Astrocyte of the spinal cord (primary cell): Measurements from ENCODE around the gene TM9SF3.

ENCODE experiments used
- DNase-seq: peaks from one replicate; pipeline ENCODE4 v3.0.0; 2011; ENCODE audit warnings: low read depth, low spot score
- H3K4me3 ChIP-seq: 2 replicates; pipeline ENCODE4 v1.5.1; 2011; ENCODE audit warnings: low read depth, mild to moderate bottlenecking, low read length, moderate library complexity
- in situ Hi-C: cut with HindIII; loops from 2 replicates; pipeline ENCODE4 v1.10.0; 2017; ENCODE audit warnings: low sequenced_read_pairs
- TF ChIP-seq, protein P1 (sequence below): IDR thresholded peaks from 2 replicates; pipeline ENCODE4 v1.5.1; 2012; ENCODE audit warnings: low read depth, mild to moderate bottlenecking, low read length, inconsistent platforms

Gene TM9SF3

DNA sequence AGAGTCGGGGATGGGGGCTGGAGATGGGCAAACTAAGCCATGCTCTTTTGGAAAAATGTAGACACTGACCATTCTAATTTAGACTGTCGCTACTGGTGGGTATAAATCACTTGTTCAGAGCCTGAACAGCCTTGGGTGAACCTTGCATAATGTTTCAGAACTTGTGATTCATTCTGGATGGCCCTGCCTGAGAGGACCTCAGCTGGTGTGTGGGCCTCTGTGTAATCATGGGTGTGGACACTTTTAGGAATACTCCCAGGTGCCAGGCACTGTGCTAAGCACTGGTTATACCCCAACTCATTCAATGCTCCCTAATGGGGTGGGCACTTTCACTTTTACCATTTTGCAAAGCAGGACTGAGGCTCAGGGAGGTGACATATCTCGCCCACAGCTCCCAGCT, 26.8 kb upstream of the TM9SF3 start:
- no peak overlapping the region for H3K4me3 ChIP-seq
- TF ChIP-seq, protein P1, sequence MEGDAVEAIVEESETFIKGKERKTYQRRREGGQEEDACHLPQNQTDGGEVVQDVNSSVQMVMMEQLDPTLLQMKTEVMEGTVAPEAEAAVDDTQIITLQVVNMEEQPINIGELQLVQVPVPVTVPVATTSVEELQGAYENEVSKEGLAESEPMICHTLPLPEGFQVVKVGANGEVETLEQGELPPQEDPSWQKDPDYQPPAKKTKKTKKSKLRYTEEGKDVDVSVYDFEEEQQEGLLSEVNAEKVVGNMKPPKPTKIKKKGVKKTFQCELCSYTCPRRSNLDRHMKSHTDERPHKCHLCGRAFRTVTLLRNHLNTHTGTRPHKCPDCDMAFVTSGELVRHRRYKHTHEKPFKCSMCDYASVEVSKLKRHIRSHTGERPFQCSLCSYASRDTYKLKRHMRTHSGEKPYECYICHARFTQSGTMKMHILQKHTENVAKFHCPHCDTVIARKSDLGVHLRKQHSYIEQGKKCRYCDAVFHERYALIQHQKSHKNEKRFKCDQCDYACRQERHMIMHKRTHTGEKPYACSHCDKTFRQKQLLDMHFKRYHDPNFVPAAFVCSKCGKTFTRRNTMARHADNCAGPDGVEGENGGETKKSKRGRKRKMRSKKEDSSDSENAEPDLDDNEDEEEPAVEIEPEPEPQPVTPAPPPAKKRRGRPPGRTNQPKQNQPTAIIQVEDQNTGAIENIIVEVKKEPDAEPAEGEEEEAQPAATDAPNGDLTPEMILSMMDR, result no peak
- DNase-seq, result no peak
- in situ Hi-C loops, result no loop called here

DNA sequence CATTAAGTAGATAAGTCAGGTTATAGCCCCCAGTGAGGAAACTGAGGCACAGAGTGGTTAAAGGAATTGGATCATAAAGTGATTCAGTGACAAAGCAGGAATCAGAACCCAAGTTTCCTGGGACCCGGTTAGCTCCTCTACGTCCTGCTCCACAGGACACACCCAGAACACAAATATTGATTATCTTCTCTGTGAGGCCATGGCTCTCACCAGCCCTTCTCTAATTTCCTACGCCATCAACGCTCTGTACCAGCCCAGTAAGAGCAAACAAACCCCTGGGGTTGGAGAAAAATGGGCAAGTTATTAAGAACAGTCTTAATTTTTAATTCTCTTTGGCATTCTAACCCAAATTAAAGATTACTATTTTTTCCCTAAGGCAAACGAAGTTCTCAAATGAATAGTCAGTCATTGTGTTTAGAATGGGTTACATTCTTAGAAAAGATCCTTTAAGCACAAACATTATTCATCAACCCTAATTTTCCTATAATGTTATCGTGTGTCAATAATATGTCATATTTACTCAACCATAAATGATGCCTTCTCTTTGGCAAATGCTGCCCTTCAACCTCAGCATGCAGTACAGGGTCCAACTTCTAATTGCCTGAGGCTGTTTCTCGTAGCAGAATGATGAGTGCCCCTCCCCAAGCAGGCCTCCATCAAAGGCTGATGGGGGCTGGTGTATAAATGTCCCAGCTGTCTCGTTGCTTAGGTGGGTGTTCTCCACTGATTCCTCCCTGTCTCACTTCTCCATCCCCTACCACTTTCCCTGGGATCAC, 25.4 kb upstream of the TM9SF3 start:
- TF ChIP-seq, protein P1, result no peak
- in situ Hi-C loops, result no loop called here
- no peak overlapping the region for H3K4me3 ChIP-seq
- DNase-seq, result no peak

DNA sequence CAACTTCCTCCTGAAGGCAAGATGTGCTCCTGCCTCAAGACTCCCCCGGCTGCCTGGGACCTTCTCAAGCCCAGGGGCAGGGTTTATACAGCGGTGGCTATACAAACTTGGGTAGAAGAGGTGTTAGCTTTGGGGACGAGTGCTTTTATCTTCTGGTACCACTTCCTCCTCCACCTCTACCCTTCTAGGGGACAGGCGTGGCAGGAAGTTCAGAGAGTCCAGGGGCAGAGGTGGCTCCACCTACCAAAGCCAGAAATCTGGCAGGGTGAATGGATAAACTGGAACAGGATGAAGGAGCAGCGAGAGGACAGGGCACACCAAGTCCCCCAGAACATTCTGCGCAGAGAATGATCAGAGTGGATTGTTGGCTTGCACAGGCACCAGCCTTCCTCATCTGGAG, 24.0 kb upstream of the TM9SF3 start:
- H3K4me3 ChIP-seq, result no peak overlapping the region
- TF ChIP-seq, protein P1, result no peak
- in situ Hi-C loops, result no loop called here
- DNase-seq, result no peak

DNA sequence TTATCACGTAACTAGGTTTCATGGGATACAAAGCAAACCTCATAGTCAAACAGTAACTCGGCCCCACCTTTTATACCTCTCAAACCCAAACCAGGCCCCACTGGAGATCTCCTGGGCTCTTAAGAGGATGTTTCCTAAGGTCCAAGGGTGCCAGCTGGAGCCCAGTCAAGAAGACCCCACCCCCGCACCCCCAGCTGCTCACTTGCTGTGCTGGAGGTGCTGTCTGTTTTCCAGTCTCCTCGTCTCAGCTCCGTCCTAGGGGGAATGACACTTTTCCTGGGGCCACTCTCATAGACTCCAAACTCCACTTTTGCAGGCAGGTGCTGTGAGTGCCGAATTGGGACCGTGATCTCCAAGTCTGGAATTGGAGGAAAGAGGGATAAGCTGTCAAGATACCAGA, 22.7 kb upstream of the TM9SF3 start:
- TF ChIP-seq, protein P1, result no peak
- no peak for DNase-seq
- H3K4me3 ChIP-seq, result no peak overlapping the region
- in situ Hi-C loops, result no loop called here

- in situ Hi-C loops, result no loop called here
- H3K4me3 ChIP-seq, result no peak overlapping the region
- no peak for DNase-seq
- TF ChIP-seq, protein P1, result no peak
Observed at GRCh38 chr10:96608805-96609204, 22.0 kb upstream of the TM9SF3 start.

GRCh38 chr10:96608262-96608661, 21.4 kb upstream of the TM9SF3 start:
- no peak overlapping the region for H3K4me3 ChIP-seq
- TF ChIP-seq, protein P1, result no peak
- in situ Hi-C loops, result no loop called here
- no peak for DNase-seq
